Measurements from ENCODE around the gene ZNF688.

The ZNF688 gene

DNA sequence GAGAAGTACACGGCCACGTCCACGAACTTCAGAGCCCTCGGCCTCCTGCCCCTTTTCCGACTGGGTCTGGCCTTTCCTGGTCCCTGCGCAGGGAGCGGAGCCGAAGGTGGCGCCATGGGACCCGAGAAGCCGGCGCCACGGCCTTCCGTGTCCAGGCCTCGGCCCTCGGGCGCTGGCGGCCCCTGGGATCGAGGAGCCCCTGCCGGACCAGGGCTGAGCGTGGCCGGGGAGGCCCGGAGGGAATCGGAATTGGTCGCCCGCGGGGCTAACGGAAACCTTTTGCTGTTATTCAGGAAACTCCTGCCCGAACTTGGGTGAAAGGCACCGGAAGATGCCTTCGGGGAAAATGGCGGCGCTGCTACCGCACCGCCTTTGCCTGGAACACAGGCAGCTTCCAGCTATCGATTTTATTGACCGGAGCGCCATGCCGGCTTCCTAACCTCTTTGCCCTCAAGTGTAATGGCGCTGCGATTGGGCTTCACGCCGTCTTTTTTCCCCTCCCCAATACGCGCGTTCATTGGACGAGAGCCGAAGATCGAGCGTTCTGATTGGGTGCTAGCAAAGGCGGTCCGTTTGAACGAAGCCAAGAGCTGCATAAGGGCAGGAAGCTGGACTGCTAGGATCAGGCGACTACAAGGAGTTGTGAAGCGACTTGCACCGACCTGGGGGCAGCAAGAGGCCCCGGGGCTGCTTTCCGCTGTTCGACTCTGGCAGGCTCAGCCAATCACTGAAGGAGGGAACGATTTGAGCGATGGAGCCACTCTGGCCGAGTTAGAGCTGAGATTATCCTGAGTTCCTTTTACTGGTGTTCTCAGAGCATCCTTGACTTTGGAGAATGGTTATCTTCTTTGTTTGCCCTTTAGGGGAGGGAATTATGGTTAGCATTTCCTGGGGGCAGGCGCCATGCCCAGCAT, 38.7 kb upstream of the ZNF688 start, which contains the start of gene ZNF689:
TSS of gene ZNF689 (minus strand) at position 464 of the 914 bp plus-strand sequence. CDS start at position 116, 348 bp downstream.
- TF ChIP-seq, protein P1, sequence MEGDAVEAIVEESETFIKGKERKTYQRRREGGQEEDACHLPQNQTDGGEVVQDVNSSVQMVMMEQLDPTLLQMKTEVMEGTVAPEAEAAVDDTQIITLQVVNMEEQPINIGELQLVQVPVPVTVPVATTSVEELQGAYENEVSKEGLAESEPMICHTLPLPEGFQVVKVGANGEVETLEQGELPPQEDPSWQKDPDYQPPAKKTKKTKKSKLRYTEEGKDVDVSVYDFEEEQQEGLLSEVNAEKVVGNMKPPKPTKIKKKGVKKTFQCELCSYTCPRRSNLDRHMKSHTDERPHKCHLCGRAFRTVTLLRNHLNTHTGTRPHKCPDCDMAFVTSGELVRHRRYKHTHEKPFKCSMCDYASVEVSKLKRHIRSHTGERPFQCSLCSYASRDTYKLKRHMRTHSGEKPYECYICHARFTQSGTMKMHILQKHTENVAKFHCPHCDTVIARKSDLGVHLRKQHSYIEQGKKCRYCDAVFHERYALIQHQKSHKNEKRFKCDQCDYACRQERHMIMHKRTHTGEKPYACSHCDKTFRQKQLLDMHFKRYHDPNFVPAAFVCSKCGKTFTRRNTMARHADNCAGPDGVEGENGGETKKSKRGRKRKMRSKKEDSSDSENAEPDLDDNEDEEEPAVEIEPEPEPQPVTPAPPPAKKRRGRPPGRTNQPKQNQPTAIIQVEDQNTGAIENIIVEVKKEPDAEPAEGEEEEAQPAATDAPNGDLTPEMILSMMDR (IDR thresholded peaks at IDR 0.05; ENCODE audit: borderline replicate concordance, control extremely low read depth, extremely low read depth, insufficient read depth, missing control alignments), result no peak
- peak; percentile 97 for DNase-seq (ENCODE audit: low spot score)
- in situ Hi-C loops (cut with MboI; ENCODE audit: low sequenced_read_pairs, unreplicated experiment), result loop anchor here (25.0 kb wide), 2 partner anchors 173 to 498 kb away; partner anchors contain the start of genes DCTPP1, GDPD3, MAPK3 and SEPHS2

GRCh38 chr16:30609002-30609925, 37.8 kb upstream of the ZNF688 start:
- peak; percentile 69 for DNase-seq (ENCODE audit: low spot score)
- TF ChIP-seq, protein P1 (IDR thresholded peaks at IDR 0.05; ENCODE audit: borderline replicate concordance, control extremely low read depth, extremely low read depth, insufficient read depth, missing control alignments), result no peak
- in situ Hi-C loops (cut with MboI; ENCODE audit: low sequenced_read_pairs, unreplicated experiment), result loop anchor here (25.0 kb wide), 2 partner anchors 172 to 497 kb away; partner anchors contain the start of genes DCTPP1, GDPD3, MAPK3 and SEPHS2

- no peak for DNase-seq (ENCODE audit: low spot score)
- TF ChIP-seq, protein P1 (IDR thresholded peaks at IDR 0.05; ENCODE audit: borderline replicate concordance, control extremely low read depth, extremely low read depth, insufficient read depth, missing control alignments), result no peak
- in situ Hi-C loops (cut with MboI; ENCODE audit: low sequenced_read_pairs, unreplicated experiment), result loop anchor here (25.0 kb wide), 2 partner anchors 169 to 494 kb away; partner anchors contain the start of genes DCTPP1, GDPD3, MAPK3 and SEPHS2
These were observed 34.5 kb upstream of the ZNF688 start for GRCh38 chr16:30606004-30606403.

- DNase-seq (ENCODE audit: low spot score), result no peak
- in situ Hi-C loops (cut with MboI; ENCODE audit: low sequenced_read_pairs, unreplicated experiment), result loop anchor here (25.0 kb wide), 2 partner anchors 168 to 493 kb away; partner anchors contain the start of genes DCTPP1, GDPD3, MAPK3 and SEPHS2
- TF ChIP-seq, protein P1 (IDR thresholded peaks at IDR 0.05; ENCODE audit: borderline replicate concordance, control extremely low read depth, extremely low read depth, insufficient read depth, missing control alignments), result no peak
These were observed 33.6 kb upstream of the ZNF688 start for GRCh38 chr16:30605158-30605557.

GRCh38 chr16:30604316-30604947, 32.9 kb upstream of the ZNF688 start:
- DNase-seq (ENCODE audit: low spot score), result no peak
- TF ChIP-seq, protein P1 (IDR thresholded peaks at IDR 0.05; ENCODE audit: borderline replicate concordance, control extremely low read depth, extremely low read depth, insufficient read depth, missing control alignments), result no peak
- in situ Hi-C loops (cut with MboI; ENCODE audit: low sequenced_read_pairs, unreplicated experiment), result loop anchor here (25.0 kb wide), 2 partner anchors 167 to 492 kb away; partner anchors contain the start of genes DCTPP1, GDPD3, MAPK3 and SEPHS2
